GM21576 (cell line): ENCODE results near the gene KCNMA1.

ENCODE experiments used
- ATAC-seq: cut with Tn5 transposase; IDR thresholded peaks from one replicate; pipeline ENCODE4 v1.9.1; 2021; ENCODE audit warnings: mild to moderate bottlenecking, moderate library complexity; ENCODE audit not compliant: unreplicated experiment

Gene KCNMA1

DNA sequence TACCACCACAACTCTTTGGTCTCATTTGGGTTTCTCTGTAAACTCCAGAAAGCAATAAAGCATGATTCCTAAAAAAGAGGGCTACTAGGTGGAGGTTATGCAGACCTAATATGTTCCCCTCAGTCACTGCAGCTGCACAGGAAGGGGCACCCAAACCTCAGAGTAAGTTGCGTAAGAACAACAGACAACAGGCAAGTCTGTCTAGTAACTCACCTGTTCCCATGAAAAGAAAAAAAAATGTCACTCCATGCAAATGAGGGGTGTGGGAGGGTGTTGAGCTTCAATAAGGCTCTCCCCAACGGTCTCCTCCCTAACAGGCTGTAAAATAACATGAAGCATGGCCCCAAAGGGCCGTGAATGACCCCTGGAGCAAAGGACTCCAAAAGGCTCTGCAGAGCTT, 461.4 kb downstream of the KCNMA1 start:
- no peak for ATAC-seq

DNA sequence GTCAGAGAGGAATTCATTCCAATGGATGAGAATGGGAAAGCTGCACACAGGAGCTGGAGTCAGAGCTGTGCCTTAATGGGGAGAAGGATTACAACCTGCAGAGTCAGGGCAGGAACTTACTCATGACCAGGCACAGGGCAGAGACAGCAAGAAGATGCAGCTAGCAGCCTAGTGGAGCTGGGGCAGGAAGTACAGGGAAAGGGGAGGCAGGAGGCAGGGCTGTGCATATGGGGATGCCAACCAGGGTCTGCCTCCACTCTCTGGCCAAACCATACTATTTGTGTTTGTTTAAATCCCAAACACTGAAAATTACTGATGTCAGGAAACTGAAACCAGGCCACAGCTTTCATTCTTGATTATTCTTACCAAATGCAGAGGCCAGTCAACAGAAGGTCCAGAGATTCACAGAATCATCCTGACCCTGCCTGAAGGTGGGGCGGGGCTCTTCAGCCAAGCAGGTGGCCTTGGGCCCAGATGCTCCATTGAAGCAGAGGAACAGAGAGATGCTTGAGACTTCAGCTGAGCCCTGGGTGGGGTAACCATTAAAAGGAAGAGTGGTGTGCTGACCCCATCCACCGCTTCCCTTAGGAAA, 461.9 kb downstream of the KCNMA1 start:
- ATAC-seq: no peak

DNA sequence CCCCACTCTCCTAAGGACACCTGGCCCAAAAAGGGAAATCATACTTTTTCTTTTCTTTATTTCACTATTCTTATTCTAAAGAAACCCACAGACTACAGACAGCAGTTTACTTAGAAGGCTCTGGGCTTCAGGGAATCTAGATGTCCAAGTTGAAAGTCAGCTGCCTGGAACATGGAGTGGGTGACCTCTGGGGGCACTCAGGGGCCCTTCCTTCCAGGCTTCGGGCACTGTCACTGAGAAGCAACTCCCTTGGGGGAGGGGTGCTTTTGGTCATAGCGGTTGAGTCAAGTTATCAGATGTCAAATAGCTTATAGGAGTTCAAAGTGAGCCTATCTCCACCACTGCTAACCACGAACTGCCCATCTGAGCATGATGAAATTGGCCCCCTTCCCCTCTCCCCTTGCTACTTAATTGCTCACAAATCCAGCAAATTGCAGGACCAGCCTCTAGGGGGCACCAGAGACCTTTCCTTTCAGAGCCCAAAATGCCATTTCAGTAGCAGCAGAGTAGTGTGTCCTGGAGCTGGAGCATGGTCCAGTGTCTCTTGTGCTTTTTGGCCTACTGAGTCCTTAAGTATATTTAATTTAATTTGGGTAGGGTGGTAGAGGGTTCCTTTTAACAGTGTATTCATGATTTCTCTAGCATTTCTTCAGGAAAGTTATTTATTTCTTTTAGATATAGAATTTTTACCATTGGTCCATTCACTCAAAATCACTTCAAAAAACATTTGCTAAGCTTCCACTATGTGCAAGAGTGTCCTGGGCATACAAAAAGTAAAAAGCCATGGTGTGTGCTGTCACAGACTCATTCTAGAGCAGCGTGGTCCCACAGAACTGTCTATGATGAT, 463.8 kb downstream of the KCNMA1 start:
- ATAC-seq: no peak

DNA sequence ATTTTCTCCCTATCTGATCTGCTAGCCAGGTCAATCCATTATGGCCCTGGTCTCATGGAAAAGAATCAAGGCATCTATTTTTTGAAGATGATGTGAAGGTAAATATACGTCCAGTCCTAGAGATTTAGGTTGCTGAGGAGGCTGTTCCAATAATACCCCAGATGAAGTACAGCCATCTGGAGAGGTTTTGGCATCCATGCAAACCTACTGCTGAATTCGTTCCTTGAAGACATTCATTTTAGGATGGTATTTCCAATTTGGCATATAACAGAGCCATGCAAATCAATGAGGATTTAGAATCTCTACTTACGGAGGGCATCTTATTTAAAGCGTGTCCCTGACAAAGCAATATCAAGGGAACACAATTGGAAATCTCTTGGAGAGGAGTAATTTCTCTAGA, 465.5 kb downstream of the KCNMA1 start:
- ATAC-seq: no peak

DNA sequence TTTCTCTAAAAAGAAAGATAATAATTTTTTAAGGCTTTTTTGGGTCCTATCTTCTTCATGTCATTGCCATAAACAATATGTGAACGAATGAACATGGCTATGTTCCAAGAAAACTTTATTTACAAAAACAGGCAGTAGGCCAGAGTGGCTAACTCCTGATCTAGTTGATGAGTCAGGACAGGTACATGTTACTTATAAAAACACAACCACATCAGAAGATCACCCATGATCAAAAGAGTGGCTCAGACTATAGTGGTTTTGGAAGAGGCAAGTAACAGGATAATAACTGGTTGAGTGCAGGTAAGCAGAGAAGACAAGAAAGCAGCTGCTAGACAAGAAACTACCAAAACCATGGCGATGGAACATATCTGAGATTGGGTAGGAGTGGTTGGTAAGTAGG, 468.7 kb downstream of the KCNMA1 start:
- no peak for ATAC-seq

DNA sequence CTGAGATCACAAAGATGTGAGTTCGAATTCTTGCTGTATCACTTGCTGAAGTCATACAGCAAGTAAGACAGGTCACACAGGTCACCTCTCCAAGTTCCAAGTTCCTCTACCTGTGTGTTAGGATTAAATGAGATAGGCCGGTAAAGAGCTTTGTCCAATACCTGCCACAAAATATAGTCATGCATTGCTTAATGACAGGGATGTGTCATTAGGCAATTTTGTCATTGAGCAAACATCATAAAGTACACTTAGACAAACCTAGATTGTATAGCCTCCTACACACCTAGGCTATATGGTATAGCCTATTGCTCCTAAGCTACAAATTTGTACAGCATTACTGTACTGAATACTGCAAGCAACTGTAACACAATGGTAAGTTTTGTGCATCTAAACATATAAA, 469.4 kb downstream of the KCNMA1 start:
- no peak for ATAC-seq

DNA sequence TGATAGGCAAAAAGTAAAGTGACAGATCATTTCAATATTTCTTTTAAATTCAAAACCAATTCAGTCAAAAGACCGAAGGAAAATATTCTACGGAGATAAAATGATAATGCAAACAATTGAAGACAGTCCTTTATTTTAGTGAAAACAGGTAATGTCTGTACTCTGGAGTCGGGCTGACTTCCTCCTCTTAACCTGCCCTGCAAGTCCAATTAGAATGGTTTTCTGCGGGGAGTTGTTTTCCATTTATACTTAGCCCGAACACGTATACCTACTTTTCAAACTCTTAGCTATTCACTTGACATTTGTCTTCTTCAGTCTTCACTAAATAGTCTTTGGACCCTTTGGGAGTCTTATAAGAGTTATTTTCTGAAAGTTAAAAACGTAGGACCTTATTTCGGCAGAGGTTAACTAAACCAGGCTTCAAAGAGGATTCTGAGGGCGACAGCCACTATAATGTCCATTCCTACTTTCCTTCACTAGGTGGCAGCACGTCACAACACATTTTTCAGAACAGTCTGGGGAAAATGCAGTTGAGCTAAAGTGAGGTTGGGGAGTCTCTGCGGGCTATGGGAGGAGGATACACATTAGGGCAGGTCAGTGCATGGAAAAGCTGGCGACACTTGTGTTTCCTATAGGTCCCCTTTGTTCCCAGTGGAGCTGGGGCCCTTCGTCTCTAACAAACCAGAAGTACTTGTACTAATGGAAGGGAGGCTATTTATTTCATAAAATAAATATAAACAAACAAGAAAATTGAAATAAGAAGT, 472.0 kb downstream of the KCNMA1 start:
- ATAC-seq: no peak

DNA sequence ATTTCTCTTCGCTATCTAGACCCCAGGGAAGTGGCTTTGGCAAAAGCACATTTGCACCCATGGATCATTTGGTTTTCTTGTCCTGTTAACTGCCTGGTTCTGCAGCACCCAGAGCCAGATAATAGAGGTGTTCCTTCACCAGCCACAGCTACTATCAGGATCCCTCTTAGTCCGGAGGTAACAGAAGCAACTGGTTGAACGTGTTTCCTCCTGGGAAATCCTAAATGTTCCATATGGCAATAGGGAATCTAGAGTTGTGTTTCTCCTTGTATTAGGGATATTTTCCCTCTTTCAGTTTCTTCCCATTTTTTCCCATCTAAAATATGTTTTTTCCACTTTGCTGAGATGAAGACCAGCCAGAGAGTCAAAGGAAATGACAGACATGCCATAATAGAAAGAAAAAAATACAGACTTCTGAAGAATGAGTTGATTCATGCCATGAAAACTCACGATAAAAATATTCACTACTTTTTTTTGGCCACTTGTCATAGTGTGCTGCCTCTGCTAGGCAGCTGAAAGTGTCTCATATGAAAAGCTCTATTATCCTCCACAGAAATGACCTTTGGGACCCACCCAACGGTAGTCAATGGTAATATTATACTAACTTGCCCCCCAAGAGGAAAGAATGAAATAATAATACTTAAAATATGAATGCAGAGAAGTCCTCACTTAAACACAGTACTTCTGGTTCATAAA, 472.8 kb downstream of the KCNMA1 start:
- ATAC-seq: no peak

DNA sequence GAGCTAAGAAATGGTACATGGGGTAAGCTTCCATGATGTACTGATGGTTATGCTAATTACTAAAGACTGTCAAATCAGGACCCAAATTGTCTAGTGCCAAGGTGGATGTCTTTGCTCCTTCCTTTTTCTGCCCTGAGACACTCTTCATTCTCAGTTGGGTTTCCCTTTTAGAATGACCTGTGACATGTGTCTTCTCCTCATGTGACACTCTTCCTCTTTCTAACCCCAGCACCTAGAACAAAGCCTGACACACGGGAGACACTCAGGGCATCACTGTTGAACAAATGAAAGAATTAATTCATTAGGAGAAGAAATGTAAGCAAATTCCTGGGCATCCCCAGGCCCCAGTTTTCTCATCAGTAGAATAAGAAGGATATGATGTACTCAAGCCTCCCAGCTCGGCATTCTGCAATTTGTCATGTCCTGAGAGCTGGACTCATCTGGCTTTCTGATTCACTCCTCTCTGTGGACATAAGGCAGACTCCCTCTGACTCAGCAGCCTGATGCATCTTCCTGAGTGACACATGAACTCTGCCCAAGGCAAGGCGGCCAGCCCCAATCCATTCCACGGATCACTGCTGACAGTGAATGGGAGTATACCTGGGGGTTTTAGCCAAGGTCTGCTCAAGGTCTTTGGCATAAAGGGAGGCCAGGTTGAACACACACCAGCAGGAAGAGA, 473.8 kb downstream of the KCNMA1 start:
- ATAC-seq: no peak

DNA sequence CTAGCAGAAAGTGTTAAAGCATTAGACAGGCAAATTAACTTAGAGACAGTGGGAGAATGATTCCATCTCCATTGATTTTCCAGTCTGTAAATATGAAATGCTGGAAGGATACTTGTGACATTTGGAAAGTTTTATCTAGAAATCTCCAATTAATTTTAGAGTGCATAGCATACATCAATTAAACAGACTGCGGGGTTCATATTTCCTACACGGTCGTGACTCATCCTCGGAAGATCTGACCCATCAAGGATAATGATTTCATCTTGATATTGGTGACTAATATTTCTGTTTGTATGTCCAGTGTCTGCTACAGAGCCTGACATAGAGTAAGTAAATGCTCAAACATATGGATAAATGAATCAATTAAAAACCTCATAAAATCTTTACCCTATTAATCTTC, 474.9 kb downstream of the KCNMA1 start:
- no peak for ATAC-seq

DNA sequence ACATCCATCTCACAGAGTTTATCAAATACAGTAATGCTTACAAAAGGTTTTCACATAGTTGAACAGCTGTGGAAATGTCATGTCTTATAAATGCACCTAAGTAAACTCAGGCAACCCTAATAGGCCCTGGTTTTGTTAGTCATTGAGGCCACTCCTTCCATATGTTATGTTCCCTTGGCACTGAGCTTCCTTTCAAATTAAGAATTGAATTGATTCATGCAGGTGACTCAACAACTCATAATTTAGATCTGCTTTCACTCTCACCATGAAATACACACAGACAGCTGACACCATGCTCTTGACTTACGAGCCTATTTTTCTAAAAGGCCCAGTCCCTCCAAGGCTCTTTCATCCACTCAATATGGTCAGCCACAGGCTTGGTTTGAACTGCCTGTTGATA, 476.9 kb downstream of the KCNMA1 start:
- ATAC-seq: no peak

DNA sequence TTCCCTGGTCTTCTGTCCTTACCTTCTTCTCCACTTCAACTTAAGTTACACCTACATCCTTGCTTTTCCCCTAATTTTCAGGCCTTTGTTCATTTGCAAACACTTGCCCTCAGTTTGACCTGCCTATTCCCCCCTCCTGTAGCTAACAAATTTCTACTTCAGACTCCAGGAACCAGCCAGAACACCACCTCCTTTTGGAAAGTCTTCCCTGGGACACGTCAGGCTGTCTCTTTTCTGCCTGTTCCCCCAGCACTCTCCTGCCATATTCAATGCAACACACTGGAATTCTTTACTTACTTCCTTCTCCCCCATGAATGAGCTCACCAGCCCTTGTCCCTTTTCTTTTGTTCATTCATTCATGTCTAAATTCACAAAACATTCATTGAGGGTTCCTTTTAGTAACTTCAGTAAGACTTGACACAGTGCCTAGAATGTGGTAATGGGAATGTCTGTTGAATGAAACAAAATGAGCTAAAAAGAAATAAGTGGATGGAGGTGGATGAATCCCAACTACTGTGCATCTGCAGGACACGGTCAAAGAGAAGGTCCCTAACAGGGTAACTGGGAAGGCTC, 478.0 kb downstream of the KCNMA1 start:
- ATAC-seq: no peak

DNA sequence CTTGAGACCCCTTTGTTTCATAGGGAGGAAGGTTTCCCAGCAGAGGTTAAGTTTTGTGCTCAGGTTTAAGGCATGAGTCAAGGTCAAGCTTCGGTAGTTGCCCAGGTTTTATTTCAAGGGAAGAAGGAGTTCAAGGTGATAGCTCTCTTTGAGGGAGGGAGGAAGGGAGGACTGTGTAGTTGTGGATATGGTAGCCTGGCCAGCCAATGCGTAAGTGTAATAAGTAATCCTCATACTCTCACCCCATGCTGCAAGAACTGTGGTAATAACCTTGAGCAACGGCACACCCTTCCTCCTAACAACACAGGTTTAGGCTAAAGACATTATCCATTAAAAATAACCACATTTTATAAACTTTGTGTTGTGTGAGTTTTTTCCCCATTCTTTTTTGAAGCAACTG, 478.9 kb downstream of the KCNMA1 start:
- ATAC-seq: no peak

DNA sequence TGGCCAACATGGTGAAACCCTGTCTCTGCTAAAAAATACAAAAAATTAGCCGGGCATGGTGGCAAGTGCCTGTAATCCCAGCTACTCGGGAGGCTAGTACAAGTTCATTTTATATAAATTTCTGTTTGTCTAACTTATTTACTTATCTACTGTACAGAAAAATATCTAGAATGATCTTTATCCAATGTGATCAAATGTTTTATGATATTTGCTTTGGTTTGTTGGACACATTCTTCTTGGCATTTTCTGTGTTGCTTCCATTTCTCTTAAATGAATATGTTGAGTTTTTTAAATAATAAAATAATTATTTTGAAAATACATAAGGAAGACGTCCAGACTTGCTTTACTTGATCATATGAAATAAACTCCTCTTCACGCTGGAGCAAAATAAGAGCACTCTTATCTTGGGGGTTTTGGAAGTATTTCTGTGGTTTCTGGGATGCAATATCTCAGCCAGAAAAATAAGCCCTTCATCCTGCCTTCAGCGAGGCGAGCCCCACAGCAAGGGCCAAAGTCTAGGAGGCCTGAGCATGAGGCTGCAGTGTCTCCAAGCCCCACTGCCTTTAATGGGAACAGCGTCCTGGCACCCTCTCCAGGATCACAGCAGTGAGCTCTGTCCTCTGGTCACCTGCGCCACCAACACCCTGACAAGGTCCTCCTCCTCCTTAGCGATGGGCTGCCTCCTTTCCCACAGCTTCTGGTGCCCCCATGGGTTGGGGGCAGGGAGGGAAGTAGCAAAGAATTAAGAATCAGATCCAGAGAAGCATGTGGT, 480.2 kb downstream of the KCNMA1 start:
- ATAC-seq: no peak

DNA sequence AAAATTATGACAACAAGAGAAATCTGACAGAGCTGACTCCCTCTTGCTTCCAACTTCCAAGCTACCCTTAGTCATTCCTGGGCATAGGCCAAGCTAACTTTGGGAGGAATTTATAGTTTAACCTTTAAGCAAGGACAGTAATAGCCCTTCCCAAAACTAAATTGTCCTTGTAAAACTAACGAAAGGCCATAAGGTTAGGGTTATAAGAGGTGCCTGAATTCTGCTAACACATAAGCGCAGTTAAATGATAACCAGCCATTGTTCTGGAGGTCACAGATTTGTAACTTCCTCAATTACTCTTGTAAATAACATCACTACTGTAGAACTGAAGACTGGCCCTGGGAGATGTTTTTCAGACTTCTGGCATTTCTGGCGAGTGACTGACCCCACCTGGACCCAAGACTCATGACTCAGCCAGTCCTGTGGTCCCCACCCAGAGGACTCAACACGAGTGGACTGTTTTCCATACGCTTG, 481.2 kb downstream of the KCNMA1 start:
- no peak for ATAC-seq

DNA sequence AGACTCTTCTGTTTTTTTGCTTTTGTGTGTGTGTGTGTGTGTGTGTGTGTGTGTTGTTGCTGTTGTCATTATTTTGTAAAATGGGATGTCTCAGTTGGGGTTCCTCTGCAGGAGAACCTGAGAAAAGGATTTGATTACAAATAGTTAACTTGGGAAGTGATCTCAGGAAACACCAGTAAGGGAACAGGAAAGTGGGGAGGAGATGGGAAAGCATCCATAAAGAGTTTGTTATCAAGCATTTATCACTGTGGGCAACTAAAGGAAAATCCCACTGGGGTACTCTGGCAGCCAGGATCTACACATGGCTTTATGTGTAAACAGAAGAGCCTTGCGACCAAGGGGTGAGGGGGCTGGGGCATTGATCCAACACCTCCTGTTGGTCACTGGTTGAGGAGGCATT, 485.4 kb downstream of the KCNMA1 start:
- no peak for ATAC-seq

DNA sequence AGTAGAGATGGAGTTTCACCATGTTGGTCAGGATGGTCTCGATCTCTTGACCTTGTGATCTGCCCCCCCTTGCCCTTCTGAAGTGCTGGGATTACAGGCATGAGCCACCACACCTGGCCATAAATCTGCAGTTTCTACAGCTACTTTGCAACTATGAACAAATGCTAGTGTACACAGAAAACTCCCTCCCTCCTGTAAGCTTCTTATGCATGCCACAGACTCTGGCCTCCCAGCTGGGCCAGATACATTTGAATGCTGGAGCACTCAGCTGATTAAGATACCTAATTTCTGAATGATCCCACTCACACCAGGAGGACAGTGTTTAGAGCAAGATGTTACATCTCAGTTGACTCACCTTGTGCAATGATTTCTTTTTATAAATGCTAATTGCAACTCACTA, 486.2 kb downstream of the KCNMA1 start:
- no peak for ATAC-seq

DNA sequence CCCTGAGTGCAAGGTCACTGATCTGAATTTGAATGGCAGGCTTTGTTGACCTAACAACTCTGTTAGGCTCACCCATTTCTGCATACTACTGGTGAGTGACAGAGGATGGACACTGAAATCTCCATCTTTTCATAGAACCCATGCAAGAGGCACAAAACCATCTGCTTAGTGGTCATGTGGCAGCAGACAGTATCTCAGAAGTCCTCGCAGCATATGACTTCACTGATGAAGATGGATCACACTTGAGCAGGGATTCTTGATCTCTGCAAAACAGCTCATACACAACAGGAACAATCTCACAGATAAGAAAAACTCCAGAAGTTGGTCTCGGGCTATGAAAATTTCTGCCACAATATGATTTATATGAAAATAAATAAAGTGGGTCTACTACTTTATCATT, 487.9 kb downstream of the KCNMA1 start:
- ATAC-seq: no peak

DNA sequence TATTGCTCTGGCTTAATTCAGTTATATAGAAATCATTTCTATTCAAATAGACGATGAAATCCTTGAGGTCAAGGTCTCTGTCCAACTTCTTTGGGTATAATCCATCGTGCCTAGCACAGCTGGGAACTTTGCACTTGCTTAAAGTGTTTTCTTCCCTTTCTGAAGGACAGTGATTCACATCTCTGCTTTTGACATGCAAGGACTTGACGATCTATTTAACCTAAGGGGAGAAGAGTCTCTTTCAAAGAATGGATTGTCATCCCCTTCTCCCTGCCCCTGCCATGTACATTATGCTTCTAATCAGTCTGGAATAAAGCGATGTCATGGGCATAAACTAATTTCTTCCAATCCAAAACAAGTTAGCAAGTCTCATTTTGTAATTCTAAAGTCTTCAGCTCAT, 488.6 kb downstream of the KCNMA1 start:
- ATAC-seq: no peak

DNA sequence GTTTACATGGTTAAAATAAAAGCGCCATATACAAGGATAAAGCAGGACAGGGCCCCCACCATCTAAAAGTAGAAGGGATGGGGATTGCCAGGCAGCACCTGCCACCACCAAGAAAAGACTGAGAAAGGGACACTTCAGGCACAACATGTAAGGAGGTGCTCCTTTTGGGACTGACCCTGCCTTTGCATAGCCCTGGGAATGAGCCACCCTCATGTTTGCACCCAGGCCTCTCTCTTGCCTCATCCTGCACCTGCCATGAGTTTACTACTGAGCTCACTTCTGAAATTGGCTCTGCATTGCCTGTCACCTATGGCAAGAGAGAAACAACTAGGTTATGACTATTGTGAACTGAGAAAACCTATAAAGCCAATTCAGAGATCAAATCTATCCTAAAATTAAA, 489.7 kb downstream of the KCNMA1 start:
- ATAC-seq: no peak
